ENCODE data around the gene ZNF140. TPM values are rescaled to one million over a fixed set of nuclear protein-coding genes. Genes with fewer than 3 reads are reported as not detected.

The ZNF140 gene
- total and polyA plus RNA-seq, 12 donors: 6.8 to 11.9 (median 9.1) TPM

DNA sequence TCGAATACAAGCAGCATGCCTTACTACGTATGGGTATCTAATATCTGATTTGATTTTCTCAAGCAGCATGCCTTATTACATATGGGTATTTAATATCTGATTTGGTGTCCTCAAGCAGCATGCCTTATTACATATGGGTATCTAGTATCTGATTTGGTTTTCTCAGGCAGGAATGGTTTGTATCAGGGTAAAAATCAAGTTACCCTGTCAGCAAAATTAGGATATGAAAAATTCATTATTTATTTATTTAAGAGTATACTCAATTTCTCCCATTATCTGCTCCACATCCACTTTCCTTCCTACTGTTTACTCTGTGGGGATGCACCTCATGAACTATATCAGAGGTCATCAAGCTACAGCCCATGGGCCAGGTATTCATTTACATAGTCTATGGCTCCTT is 27.4 kb downstream of the ZNF140 start:
- WGBS, 2 donors: 98 to 100% methylated on average over 2 of the region's 2 CpGs
- TF ChIP-seq, protein P1, sequence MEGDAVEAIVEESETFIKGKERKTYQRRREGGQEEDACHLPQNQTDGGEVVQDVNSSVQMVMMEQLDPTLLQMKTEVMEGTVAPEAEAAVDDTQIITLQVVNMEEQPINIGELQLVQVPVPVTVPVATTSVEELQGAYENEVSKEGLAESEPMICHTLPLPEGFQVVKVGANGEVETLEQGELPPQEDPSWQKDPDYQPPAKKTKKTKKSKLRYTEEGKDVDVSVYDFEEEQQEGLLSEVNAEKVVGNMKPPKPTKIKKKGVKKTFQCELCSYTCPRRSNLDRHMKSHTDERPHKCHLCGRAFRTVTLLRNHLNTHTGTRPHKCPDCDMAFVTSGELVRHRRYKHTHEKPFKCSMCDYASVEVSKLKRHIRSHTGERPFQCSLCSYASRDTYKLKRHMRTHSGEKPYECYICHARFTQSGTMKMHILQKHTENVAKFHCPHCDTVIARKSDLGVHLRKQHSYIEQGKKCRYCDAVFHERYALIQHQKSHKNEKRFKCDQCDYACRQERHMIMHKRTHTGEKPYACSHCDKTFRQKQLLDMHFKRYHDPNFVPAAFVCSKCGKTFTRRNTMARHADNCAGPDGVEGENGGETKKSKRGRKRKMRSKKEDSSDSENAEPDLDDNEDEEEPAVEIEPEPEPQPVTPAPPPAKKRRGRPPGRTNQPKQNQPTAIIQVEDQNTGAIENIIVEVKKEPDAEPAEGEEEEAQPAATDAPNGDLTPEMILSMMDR (IDR thresholded peaks at IDR 0.05): no peak
- intact Hi-C loops (cut with DNase I): loop anchor here in 1 of 10 donors (5.0 kb wide), 1 partner anchor 51 kb away; no protein-coding TSS in a partner anchor
- no peaks in the 10 kb centered on the region for H3K4me1 ChIP-seq
- H3K36me3 ChIP-seq: peaks cover 8 to 100% (median 67%) of the 10 kb centered on the region in 9 donors
- H3K27ac ChIP-seq: no peak overlapping the region
- no peak for DNase-seq
- H3K9me3 ChIP-seq: peaks cover 17 to 100% (median 99%) of the 10 kb centered on the region in 11 donors
- H3K4me3 ChIP-seq: no peak overlapping the region
- no peaks in the 10 kb centered on the region for H3K27me3 ChIP-seq
- ATAC-seq: no peak

DNA sequence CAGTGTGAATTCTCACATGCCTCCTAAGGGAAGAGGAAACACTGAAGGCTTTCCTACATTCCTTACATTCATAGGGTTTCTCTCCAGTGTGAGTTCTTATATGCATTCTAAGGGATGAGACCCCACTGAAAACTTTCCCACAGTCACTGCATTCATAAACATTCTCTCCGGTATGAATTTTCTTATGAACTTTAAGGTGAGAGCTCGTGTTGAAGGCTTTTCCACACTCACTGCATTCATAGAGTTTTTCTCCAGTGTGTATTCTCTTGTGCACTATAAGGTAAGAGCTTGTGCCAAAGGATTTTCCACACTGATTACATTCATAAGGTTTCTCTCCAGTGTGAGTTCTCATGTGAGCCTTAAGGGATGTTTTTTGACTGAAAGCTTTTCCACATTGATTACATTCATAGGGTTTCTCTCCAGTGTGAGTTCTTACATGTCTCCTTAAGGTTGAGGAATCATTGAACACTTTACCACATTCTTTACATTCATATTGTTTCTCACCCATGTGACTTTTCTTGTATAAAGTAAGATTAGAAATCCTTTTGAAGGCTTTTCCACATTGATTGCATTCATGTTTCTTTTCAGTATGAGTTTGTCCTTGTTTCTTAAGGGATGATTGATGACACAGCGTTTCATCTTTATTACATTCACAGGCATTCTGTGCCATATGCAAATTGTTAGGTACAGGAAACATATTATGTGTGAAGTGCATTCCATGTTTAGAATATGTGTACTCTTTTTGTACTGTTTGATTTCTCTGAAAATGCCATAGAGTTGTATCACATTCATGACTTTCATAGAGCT is 39.9 kb downstream of the ZNF140 start:
- DNase-seq: no peak
- Histone ChIP-seq H3K9me3 (peaks cover 16 to 100% (median 100%) of the 10 kb centered on the region in 11 donors), H3K4me3 (no peak overlapping the region), H3K27ac (no peak overlapping the region), H3K36me3 (peaks cover 0 to 100% (median 63%) of the 10 kb centered on the region in 9 donors), H3K27me3 (no peaks in the 10 kb centered on the region), H3K4me1 (no peaks in the 10 kb centered on the region)
- WGBS, 2 donors: 93 to 97% methylated on average over 3 of the region's 3 CpGs
- TF ChIP-seq, protein P1 (IDR thresholded peaks at IDR 0.05): no peak
- intact Hi-C loops (cut with DNase I): no loop called here
- ATAC-seq: no peak

DNA sequence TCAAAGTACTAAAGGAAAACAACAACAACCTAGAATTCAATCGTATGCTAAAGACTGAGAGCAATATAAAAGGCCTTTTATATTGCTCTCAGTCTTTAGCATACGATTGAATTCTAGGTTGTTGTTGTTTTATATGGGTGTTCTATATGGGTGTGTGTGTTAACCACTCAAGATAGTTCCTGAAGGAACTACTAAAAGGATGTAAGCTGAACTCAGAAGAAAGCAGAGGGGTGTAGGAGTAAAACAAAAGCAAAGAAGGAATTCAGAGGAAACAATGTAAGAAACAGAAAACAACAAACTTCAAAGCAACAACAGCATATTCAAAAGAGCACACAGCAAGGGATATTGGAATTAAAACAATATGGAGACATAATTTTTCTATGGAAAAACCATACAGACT is 44.0 kb downstream of the ZNF140 start:
- Histone ChIP-seq H3K27me3 (no peaks in the 10 kb centered on the region), H3K36me3 (peaks cover 0 to 91% (median 54%) of the 10 kb centered on the region in 9 donors), H3K4me3 (no peak overlapping the region), H3K9me3 (peaks cover 18 to 97% (median 91%) of the 10 kb centered on the region in 11 donors), H3K27ac (no peak overlapping the region), H3K4me1 (peaks cover 0 to 7% (median 4%) of the 10 kb centered on the region in 9 donors)
- TF ChIP-seq, protein P1 (IDR thresholded peaks at IDR 0.05): no peak
- ATAC-seq (no peak), DNase-seq (no peak)
- WGBS, 2 donors: 97 to 99% methylated on average over 2 of the region's 2 CpGs
- intact Hi-C loops (cut with DNase I): loop anchor here in 2 of 10 donors (5.0 kb wide), 2 partner anchors 37 to 42 kb away; partner anchors contain the start of gene ZNF140 (in 1 of the 2)

DNA sequence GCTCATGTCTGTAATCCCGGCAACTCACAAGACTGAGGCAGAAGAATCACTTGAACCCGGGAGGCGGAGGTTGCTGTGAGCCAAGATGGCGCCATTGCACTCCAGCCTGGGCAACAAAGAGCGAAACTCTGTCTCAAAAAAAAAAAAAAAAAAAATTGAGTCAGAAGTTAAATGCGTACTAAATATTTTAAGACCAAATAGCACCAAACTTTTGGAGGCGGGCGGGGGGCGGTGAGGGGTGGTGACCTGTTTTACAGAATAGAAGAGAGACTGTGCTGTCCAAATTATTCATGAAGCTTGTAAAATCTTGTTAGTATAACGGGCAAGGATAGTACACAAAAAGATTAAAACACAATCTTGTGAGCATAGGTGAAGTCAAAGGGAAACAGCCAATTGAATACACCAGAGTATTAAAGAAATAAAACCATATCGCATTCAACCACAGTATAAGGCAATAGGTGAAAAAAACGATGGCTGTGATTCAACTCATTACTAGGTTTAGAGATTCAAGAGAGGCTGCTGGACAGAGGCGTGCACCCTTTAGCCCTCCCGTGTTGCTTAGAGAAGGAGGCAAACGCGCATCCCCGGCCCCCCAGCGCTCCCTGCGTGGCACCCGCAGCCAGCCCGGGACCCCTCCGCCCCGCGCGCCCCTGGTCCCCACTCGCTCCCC is 48.8 kb downstream of the ZNF140 start:
- Histone ChIP-seq H3K27me3 (no peaks in the 10 kb centered on the region), H3K4me1 (peaks cover 0 to 19% (median 12%) of the 10 kb centered on the region in 9 donors), H3K4me3 (peak overlapping the region; percentile 73 to 93 (median 84)), H3K27ac (peak overlapping the region; percentile 89 to 97 (median 92)), H3K9me3 (peaks cover 3 to 80% (median 52%) of the 10 kb centered on the region in 11 donors), H3K36me3 (peaks cover 0 to 68% (median 28%) of the 10 kb centered on the region in 9 donors)
- peak in 3 of 8 donors; percentile 2 to 23 (median 12) for ATAC-seq
- WGBS, 2 donors: 12 to 16% methylated on average over 26 of the region's 26 CpGs
- TF ChIP-seq, protein P1 (IDR thresholded peaks at IDR 0.05): no peak
- intact Hi-C loops (cut with DNase I): loop anchor here in 7 of 10 donors (1.0 to 5.0 kb wide), 7 partner anchors 42 to 93 kb away; partner anchors contain the start of genes ZNF140 (in 6 of the 7), ZNF268 (in 1 of the 7) and ZNF84 (in 1 of the 7)
- no peak for DNase-seq
